IPS DF 4.7 (cell line): ENCODE measurements around the gene ACOT2.
"Not testable (repeated sequence)": the region's sequence is repeated elsewhere in the genome, so short reads cannot be mapped to it uniquely, and the experiment has no call there.

Experiments
- DNase-seq: peaks from one replicate; pipeline ENCODE4 v3.0.0-alpha.2; 2013; ENCODE audit warnings: low spot score; ENCODE audit errors: extremely low read depth

Gene ACOT2, protein sequence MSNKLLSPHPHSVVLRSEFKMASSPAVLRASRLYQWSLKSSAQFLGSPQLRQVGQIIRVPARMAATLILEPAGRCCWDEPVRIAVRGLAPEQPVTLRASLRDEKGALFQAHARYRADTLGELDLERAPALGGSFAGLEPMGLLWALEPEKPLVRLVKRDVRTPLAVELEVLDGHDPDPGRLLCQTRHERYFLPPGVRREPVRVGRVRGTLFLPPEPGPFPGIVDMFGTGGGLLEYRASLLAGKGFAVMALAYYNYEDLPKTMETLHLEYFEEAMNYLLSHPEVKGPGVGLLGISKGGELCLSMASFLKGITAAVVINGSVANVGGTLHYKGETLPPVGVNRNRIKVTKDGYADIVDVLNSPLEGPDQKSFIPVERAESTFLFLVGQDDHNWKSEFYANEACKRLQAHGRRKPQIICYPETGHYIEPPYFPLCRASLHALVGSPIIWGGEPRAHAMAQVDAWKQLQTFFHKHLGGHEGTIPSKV

GRCh38 chr14:73569185-73569958 is at the start of gene ACOT2:
ACOT2 (plus strand) TSS chr14:73569213; CDS start chr14:73569241, 28 bp downstream.
- DNase-seq = not testable (repeated sequence)

GRCh38 chr14:73521229-73521628 is 47.8 kb upstream of the ACOT2 start:
- DNase-seq = no peak

GRCh38 chr14:73524493-73524892 is 44.5 kb upstream of the ACOT2 start:
- DNase-seq = no peak

DNA sequence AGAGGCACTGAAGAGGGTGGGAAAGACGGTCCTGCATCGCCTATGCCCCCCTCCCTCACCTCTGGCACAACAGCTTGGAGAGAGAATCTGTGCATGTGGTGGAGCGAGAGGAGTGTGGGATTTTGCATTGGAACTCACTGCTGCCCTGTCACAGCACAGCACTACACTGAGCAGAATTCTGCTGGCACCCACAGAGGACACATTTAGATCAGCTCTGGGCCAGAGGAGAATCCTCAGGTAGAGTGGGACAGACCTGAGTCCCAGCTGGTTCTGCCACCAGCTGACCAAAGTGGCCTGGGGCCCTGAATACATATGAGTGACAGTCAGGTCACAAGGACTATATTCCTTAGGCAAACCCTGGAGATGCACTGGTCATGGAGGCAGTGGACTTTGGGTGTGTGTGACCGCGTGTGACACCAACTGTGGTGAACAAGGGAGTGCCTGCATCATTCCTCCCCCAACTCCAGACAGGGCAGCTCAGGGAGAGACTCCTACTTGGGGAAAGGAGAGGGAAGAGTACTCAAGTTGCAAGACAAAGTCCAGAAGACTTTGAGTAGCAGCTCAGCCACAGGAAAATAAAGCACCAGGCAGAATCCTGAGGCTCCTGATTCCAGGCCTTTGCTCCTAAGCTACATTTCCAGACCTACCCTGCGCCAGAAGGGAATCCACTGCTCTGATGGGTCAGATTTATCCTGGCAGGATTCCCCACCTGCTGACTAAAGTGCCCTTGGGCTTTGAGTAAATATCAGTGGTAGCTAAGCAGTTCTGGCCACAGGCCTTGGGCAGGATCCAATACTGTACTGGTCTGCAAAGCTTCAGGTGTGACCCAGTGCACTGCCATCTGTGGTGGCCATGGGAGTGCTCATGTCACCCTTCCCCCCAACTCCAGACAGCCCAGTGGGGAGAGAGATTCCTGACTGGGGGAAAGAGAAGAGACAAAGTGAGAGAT is 42.7 kb upstream of the ACOT2 start:
- no peak for DNase-seq

DNA sequence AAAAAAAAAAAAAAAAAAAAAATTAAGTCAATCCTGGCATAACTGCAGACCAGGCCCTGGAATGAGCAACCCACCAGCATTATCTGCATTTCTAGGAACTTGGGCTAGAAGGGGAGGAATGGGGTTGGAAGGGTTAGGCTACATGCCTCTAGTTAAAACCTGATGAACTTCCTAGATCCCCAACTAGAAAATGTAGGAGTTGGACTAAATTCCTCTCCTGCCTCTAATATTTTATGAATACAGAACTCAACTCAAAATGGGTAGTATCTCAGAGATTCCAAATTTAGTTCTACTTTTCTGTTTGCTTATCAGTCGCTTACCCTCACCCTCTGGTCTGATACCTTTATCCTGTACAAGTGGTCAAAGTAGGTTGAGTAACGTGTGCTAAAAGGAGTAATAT is 39.7 kb upstream of the ACOT2 start:
- not testable (repeated sequence) for DNase-seq

- not testable (repeated sequence) for DNase-seq
Observed at GRCh38 chr14:73531971-73532370, 37.0 kb upstream of the ACOT2 start.

DNA sequence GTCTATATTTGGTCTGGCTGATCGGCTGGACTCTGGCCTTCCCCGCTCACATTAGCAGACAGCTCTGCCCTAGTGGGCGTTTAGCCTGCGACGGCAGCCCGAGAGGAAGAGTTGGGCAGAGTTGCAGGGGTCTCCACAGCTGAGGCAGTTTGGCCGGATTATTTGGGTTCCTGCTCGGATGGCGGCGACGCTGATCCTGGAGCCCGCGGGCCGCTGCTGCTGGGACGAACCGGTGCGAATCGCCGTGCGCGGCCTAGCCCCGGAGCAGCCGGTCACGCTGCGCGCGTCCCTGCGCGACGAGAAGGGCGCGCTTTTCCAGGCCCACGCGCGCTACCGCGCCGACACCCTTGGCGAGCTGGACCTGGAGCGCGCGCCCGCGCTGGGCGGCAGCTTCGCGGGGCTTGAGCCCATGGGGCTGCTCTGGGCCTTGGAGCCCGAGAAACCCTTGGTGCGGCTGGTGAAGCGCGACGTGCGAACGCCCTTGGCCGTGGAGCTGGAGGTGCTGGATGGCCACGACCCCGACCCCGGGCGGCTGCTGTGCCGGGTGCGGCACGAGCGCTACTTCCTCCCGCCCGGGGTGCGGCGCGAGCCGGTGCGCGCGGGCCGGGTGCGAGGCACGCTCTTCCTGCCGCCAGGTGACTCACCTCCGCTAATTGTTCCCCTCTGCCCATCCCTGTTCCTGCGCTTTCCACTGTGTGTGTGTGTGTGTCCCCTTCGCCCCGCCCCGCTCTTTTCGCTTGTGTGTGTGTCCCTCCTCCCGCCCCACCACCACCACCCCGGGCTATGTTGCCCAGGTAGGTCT is 31.6 kb upstream of the ACOT2 start:
- DNase-seq = not testable (repeated sequence)

DNA sequence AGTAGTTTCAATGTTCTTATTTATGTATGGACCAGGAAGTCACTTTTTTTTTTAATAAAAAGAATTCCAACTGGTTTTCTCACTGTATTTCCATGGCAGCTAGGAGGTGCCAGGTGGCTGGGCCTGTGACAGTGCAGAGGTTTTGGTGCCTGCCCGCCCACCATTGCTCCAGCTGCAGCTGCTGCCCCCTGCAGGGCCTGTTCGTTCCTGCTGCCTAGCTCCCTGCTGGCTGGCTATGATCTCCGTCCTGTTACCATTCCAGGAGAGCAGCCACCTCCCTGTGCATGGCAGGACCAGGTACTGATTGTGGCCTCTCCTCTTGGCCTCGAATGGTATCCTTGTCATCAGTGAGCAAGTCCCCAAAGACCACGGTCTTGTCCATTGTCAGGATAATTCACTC is 30.0 kb upstream of the ACOT2 start:
- DNase-seq = not testable (repeated sequence)

DNA sequence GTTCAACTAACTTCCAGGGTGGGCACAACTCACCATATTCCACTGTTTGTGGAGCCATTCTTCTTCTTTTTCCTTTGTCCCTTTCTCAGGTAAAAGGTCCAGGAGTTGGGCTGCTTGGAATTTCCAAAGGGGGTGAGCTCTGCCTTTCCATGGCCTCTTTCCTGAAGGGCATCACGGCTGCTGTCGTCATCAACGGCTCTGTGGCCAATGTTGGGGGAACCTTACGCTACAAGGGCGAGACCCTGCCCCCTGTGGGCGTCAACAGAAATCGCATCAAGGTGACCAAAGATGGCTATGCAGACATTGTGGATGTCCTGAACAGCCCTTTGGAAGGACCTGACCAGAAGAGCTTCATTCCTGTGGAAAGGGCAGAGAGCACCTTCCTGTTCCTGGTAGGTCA is 26.1 kb upstream of the ACOT2 start:
- not testable (repeated sequence) for DNase-seq

DNA sequence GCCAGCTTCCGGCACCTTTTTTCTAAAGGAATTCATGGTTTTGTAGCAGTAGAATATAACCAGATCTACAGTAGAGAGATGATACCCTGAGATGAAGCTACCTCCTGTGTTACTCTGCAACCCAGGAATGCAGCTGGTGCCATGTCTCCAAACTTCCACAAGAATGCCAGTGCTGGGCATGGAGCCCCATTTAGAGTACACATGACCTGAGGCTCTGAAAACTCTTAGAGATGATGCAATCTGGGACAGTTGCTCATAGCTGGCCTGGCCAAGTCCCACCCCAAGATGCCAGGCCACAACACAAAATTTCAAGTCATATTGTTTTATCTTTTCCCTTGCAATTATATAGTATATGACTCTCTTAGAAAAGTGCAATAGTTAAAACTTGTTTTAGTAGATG is 23.7 kb upstream of the ACOT2 start:
- not testable (repeated sequence) for DNase-seq

DNA sequence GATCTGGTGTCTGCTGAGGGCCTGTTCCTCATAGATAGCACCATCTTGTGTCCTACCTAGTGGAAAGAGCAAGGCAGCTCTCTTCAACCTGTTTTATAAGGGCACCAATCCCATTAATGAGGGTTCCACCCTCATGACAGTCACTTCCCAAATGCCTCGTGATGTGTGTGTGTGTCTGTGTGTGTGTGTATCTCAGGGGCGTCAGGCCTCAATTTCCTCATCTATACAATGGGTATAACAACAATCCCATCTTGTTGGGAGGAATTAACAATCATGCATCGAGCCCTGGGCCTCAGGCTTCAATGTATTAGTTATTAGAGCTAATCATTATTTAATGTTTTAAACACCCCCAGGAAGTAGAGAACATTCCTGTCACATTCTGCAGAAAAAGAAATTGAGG is 19.9 kb upstream of the ACOT2 start:
- DNase-seq = not testable (repeated sequence)

DNA sequence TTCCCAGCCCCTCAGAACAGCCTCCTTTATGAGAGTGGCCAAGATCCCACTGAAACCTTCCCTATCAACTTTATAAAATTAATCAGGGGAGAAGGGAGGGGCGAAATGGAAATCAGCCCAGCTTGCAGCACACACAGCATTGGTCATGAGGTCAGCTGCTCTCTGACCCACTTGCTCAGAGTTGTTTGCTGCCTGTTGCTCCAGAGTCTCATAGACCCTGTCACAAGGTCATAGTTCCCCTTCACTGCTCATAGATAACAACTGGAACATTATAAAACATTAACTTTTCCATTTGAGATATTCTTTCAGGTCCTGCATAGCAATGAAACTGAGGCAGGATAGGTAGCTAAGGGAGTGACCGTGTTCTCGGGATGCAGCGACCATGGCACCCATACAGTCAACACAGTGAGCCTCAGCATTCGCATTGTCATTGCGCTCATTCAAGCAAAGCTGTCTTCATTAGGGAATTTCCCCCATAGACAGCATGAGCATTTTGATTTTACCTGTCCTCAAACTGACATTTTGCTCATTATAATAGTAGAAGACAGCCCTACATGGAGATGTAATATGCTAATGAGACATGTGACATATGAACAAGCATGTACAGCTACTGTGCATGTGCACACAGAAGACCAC is 19.0 kb upstream of the ACOT2 start:
- DNase-seq = not testable (repeated sequence)

- no peak for DNase-seq
Observed at GRCh38 chr14:73553845-73554244, 15.2 kb upstream of the ACOT2 start.

DNA sequence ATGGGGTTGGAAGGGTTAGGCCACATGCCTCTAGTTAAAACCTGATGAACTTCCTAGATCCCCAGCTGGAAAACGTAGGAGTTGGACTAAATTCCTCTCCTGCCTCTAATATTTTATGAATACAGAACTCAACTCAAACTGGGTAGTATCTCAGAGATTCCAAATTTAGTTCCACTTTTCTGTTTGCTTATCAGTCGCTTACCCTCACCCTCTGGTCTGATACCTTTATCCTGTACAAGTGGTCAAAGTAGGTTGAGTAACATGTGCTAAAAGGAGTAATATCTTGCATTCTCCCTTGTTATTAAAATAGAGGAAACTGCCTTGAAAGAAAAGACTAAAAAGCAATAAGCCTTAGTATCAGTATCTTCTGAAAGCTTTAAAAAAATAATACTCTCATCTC is 11.8 kb upstream of the ACOT2 start:
- not testable (repeated sequence) for DNase-seq

DNA sequence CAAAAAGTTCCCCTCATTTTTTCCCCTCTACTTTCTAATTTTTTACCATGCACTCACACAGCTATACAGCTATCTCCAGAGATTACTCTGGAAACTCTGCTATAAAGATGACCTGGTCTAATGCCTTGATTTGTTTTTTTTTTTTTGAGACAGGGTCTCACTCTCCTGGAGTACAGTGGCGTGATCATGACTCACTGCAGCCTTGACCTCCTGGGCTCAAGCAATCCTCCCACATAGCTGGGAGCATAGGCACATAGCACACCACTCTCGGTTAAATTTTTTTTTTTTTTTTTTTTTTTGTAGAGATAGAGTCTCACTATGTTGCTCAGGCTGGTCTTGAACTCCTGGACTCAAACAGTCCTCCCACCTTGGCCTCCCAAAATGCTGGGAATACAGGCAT is 10.8 kb upstream of the ACOT2 start:
- not testable (repeated sequence) for DNase-seq

- not testable (repeated sequence) for DNase-seq
Observed at GRCh38 chr14:73562256-73562655, 6.8 kb upstream of the ACOT2 start.

DNA sequence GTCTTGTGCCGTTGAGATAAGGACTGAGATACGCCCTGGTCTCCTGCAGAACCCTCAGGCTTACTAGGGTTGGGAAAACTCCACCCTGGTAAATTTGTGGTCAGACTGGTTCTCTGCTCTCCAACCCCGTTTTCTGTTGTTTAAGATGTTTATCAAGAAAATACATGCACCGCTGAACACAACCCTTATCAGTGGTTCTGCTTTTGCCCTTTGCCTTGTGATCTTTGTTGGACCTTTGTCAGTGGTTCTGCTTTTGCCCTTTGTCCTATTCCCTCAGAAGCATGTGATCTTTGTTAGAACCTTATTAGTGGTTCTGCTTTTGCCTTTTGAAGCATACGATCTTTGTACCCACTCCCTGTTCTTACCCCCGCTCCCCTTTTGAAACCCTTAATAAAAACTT is 6.3 kb upstream of the ACOT2 start:
- not testable (repeated sequence) for DNase-seq

GRCh38 chr14:73566431-73566830 is 2.6 kb upstream of the ACOT2 start:
- DNase-seq = not testable (repeated sequence)

GRCh38 chr14:73566935-73567334 is 2.1 kb upstream of the ACOT2 start:
- DNase-seq = not testable (repeated sequence)

DNA sequence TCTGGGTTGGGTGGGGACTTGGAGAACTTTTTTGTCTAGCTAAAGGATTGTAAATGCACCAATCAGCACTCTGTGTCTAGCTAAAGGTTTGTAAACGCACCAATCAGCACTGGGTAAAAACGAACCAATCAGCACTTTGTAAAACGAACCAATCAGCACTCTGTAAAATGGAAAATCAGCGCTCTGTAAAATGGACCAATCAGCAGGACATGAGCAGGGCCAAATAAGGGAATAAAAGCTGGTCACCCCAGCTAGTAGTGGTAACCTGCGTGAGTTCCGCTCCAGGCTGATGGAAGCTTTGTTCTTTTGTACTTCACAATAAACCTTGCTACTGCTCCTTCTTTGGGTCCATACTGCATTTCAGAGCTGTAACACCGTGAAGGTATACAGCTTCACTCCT is 1.7 kb upstream of the ACOT2 start:
- DNase-seq = no peak
